Panc1 (cell line): ENCODE results near the gene EFNA2. TPM values are rescaled to one million over a fixed set of nuclear protein-coding genes. Genes with fewer than 3 reads are reported as not detected.

ENCODE experiments used
- ATAC-seq: fragments of 200-7000 bp; cut with Tn5 transposase; 2 replicates; pipeline ENCODE4 v1.9.1; 2020; ENCODE audit warnings: mild to moderate bottlenecking, moderate library complexity
- BruUV-seq: library from RNA; stranded (reverse); fragments of 400-500 nt; replicated peaks from 2 replicates; lab custom pipeline; 2021; lab: Mats Ljungman, UMichigan
- CTCF ChIA-PET: fragments of 300-600 bp; sonication (Branson Sonifier 250); formaldehyde crosslinking; loops from one replicate; lab custom pipeline; 2022; ENCODE audit warnings: antibody characterized with exemption; lab: Charles Lee
- POLR2A ChIA-PET: fragments of 300-600 bp; sonication (Branson Sonifier 250); formaldehyde crosslinking; loops from one replicate; lab custom pipeline; 2022; ENCODE audit warnings: antibody characterized with exemption; lab: Charles Lee
- DNase-seq: peaks from one replicate; pipeline ENCODE4 v3.0.0-alpha.2; 2010; ENCODE audit warnings: low read depth, low spot score
- H3K27ac ChIP-seq: 2 replicates; pipeline ENCODE4 v1.5.1; 2011; ENCODE audit warnings: mild to moderate bottlenecking, low read length, inconsistent platforms
- H3K27me3 ChIP-seq: fragments of 200-500 bp; sonication (Bioruptor generic); 2 replicates; pipeline ENCODE4 v1.6.0; 2014; ENCODE audit warnings: low read length, inconsistent platforms; ENCODE audit not compliant: control insufficient read depth, insufficient read depth
- H3K36me3 ChIP-seq: fragments of 200-500 bp; sonication (Bioruptor generic); 2 replicates; pipeline ENCODE4 v1.5.1; 2014; ENCODE audit warnings: inconsistent platforms, mild to moderate bottlenecking, low read length, moderate library complexity; ENCODE audit not compliant: control insufficient read depth, insufficient read depth
- H3K4me1 ChIP-seq: 2 replicates; pipeline ENCODE4 v1.5.1; 2011; ENCODE audit warnings: inconsistent platforms, mild to moderate bottlenecking, low read length, moderate library complexity; ENCODE audit not compliant: control insufficient read depth, insufficient read depth
- H3K4me3 ChIP-seq, 2 experiments: 2 replicates each; pipeline ENCODE4 v1.5.1; 2011 to 2012; ENCODE audit warnings: low read depth in 2 of 2, low read length in 2 of 2, mild to moderate bottlenecking in 2 of 2, inconsistent platforms in 1 of 2, moderate library complexity in 1 of 2
- H3K9me3 ChIP-seq: fragments of 200-500 bp; sonication (Bioruptor generic); 2 replicates; pipeline ENCODE4 v1.5.1; 2014; ENCODE audit warnings: low read depth, mild to moderate bottlenecking, inconsistent platforms, low read length, moderate library complexity; ENCODE audit not compliant: control insufficient read depth, insufficient read depth
- POLR2AphosphoS5 ChIP-seq: IDR thresholded peaks from 2 replicates; pipeline ENCODE4 v1.6.1; 2012; ENCODE audit warnings: mild to moderate bottlenecking, low read depth, low read length, moderate library complexity
- SIN3A ChIP-seq: IDR thresholded peaks from 2 replicates; pipeline ENCODE4 v1.6.1; 2012; ENCODE audit warnings: low read depth, mild to moderate bottlenecking, low read length, moderate library complexity, borderline replicate concordance; ENCODE audit not compliant: insufficient read depth
- TCF7L2 ChIP-seq: IDR thresholded peaks from 2 replicates; pipeline ENCODE4 v1.6.1; 2011; ENCODE audit warnings: mild to moderate bottlenecking, low read depth, low read length, inconsistent platforms
- in situ Hi-C: cut with HindIII; loops from 2 replicates; pipeline ENCODE4 v1.10.0; 2016; ENCODE audit warnings: low sequenced_read_pairs, low pct_unique_long_range_greater_than_20kb
- intact Hi-C: fragments of 100-400 bp; cut with micrococcal nuclease; formaldehyde crosslinking; loops from one replicate; pipeline ENCODE4 v1.10.0; 2022; ENCODE audit not compliant: unreplicated experiment
- total RNA-seq: library from RNA; stranded (reverse); gene quantifications from one replicate; pipeline ENCODE4 v1.2.1, GENCODE V29; 2021; ENCODE audit not compliant: unreplicated experiment
- TF ChIP-seq, protein P1 (sequence below), 2 experiments: IDR thresholded peaks; 2 replicates each; pipeline ENCODE4 v1.6.1; 2011 to 2012; ENCODE audit warnings: low read depth in 2 of 2, control low read depth in 1 of 2, low read length in 1 of 2, mild to moderate bottlenecking in 1 of 2, moderate library complexity in 1 of 2; ENCODE audit not compliant: insufficient read depth in 1 of 2
- TF ChIP-seq, protein P2 (sequence below): fragments of 450-650 bp; IDR thresholded peaks from 2 replicates; pipeline ENCODE4 v1.5.1; 2017; ENCODE audit warnings: mild to moderate bottlenecking

The EFNA2 gene
- total RNA-seq, 1 experiment from 2014 or later, result 7.8 TPM

DNA sequence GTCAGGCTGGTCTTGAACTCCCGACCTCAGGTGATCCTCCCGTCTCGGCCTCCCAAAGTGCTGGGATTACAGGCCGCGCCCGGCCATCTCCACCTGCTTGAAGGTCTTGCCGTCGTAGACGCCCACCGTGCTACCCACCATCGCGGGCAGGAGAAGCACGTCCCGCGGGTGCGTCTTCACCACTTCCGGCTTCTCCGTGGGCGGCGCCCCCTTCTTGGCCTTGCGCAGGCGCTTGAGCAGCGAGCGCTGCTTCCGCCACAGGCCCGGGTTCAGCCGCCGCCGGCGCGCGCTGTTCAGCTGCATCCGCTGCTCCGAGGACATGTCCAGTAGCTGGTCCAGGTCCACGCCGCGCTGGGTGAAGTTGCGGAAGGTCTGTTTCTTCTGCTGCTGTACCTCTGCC, 21.6 kb downstream of the EFNA2 start:
- ChIA-PET POLR2A (no interaction called here), CTCF (no interaction called here)
- no TSS peak for BruUV-seq
- no peaks in the 10 kb centered on the region for H3K9me3 ChIP-seq
- DNase-seq, result no peak
- no peaks in the 10 kb centered on the region for H3K27me3 ChIP-seq
- intact Hi-C loops, result no loop called here
- in situ Hi-C loops, result no loop called here
- no peak overlapping the region for H3K4me3 ChIP-seq
- no peak for TF ChIP-seq POLR2AphosphoS5
- no peak for TF ChIP-seq TCF7L2
- TF ChIP-seq SIN3A, result no peak
- TF ChIP-seq, protein P1, sequence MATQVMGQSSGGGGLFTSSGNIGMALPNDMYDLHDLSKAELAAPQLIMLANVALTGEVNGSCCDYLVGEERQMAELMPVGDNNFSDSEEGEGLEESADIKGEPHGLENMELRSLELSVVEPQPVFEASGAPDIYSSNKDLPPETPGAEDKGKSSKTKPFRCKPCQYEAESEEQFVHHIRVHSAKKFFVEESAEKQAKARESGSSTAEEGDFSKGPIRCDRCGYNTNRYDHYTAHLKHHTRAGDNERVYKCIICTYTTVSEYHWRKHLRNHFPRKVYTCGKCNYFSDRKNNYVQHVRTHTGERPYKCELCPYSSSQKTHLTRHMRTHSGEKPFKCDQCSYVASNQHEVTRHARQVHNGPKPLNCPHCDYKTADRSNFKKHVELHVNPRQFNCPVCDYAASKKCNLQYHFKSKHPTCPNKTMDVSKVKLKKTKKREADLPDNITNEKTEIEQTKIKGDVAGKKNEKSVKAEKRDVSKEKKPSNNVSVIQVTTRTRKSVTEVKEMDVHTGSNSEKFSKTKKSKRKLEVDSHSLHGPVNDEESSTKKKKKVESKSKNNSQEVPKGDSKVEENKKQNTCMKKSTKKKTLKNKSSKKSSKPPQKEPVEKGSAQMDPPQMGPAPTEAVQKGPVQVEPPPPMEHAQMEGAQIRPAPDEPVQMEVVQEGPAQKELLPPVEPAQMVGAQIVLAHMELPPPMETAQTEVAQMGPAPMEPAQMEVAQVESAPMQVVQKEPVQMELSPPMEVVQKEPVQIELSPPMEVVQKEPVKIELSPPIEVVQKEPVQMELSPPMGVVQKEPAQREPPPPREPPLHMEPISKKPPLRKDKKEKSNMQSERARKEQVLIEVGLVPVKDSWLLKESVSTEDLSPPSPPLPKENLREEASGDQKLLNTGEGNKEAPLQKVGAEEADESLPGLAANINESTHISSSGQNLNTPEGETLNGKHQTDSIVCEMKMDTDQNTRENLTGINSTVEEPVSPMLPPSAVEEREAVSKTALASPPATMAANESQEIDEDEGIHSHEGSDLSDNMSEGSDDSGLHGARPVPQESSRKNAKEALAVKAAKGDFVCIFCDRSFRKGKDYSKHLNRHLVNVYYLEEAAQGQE (IDR thresholded peaks at IDR 0.05; ENCODE audit: insufficient read depth in 1 of 2, low read depth in 2 of 2, low read length in 1 of 2), result no peak
- TF ChIP-seq, protein P2, sequence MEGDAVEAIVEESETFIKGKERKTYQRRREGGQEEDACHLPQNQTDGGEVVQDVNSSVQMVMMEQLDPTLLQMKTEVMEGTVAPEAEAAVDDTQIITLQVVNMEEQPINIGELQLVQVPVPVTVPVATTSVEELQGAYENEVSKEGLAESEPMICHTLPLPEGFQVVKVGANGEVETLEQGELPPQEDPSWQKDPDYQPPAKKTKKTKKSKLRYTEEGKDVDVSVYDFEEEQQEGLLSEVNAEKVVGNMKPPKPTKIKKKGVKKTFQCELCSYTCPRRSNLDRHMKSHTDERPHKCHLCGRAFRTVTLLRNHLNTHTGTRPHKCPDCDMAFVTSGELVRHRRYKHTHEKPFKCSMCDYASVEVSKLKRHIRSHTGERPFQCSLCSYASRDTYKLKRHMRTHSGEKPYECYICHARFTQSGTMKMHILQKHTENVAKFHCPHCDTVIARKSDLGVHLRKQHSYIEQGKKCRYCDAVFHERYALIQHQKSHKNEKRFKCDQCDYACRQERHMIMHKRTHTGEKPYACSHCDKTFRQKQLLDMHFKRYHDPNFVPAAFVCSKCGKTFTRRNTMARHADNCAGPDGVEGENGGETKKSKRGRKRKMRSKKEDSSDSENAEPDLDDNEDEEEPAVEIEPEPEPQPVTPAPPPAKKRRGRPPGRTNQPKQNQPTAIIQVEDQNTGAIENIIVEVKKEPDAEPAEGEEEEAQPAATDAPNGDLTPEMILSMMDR, result no peak
- H3K27ac ChIP-seq, result no peak overlapping the region
- H3K4me1 ChIP-seq, result peaks cover 13% of the 10 kb centered on the region
- no peak for ATAC-seq
- H3K36me3 ChIP-seq, result no peaks in the 10 kb centered on the region

DNA sequence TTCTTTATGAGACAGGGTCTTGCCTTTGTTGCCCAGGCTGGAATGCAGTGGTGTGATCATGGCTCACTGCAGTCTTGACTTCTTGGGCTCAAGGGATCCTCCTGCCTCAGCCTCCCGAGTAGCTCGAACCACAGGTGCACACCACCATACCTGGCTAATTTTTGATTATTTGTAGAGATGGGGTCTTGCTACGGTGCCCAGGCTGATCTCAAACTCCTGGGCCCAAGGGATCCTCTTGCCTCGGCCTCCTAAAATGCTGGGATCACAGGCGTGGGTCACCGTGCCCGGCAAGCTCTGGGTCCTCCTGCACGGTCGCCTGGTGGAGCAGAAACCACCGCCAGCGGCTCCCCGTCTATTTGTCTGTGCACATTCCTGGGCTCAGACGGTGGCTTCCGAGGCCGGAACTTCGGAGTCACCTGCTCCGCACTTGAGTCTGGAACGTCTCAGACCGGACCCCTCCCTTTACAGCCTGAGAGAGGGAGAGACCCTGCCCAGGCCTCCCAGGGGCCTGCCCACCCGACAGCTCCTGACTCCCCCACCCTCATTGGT, 22.2 kb downstream of the EFNA2 start:
- Histone ChIP-seq H3K4me3 (no peak overlapping the region), H3K27me3 (no peaks in the 10 kb centered on the region), H3K4me1 (peaks cover 15% of the 10 kb centered on the region), H3K27ac (no peak overlapping the region), H3K9me3 (no peaks in the 10 kb centered on the region), H3K36me3 (no peaks in the 10 kb centered on the region)
- ChIA-PET CTCF (no interaction called here), POLR2A (no interaction called here)
- intact Hi-C loops (no loop called here), in situ Hi-C loops (no loop called here)
- no TSS peak for BruUV-seq
- TF ChIP-seq, protein P1 (IDR thresholded peaks at IDR 0.05; ENCODE audit: insufficient read depth in 1 of 2, low read depth in 2 of 2, low read length in 1 of 2), result no peak
- TF ChIP-seq, protein P2, result no peak
- no peak for TF ChIP-seq TCF7L2
- TF ChIP-seq POLR2AphosphoS5, result no peak
- no peak for TF ChIP-seq SIN3A
- ATAC-seq, result no peak
- no peak for DNase-seq
